Activated naive CD8-positive, alpha-beta T cell treated with anti-CD3 and anti-CD28 coated beads, Interleukin-2, amount 10 ng/mL, durations not matched to agents 7 days and 5 days (primary cell): Measurements from ENCODE around the gene LRP2. TPM values are rescaled to one million over a fixed set of nuclear protein-coding genes. Genes with fewer than 3 reads are reported as not detected.
A peak's percentile ranks its signal among the peaks of the same experiment; 100 is the strongest.

Experiments used
- ATAC-seq: fragments of 150-1000 bp; cut with Tn5 transposase; one replicate; pipeline ENCODE4 v1.10.0; 2021; ENCODE audit warnings: low read depth, moderate library complexity
- POLR2A ChIA-PET: fragments of 350-600 bp; sonication (Branson Sonifier 250); formaldehyde crosslinking; loops from one replicate; lab custom pipeline; 2021; ENCODE audit warnings: antibody characterized with exemption; lab: Charles Lee
- DNase-seq: peaks from one replicate; pipeline ENCODE4 v3.0.0; 2021
- H3K27ac Mint-ChIP-seq: one replicate; pipeline ENCODE4 v1.8.0; 2022; ENCODE audit warnings: mild to moderate bottlenecking, mixed read lengths
- H3K27me3 Mint-ChIP-seq: one replicate; pipeline ENCODE4 v1.8.0; 2022; ENCODE audit warnings: mild to moderate bottlenecking, moderate library complexity, mixed read lengths
- H3K36me3 Mint-ChIP-seq: one replicate; pipeline ENCODE4 v1.8.0; 2021; ENCODE audit warnings: mild to moderate bottlenecking, mixed read lengths
- H3K4me1 Mint-ChIP-seq: one replicate; pipeline ENCODE4 v1.8.0; 2021; ENCODE audit warnings: mixed read lengths
- H3K4me3 Mint-ChIP-seq: one replicate; pipeline ENCODE4 v1.8.0; 2022; ENCODE audit warnings: mild to moderate bottlenecking, moderate library complexity, mixed read lengths
- H3K9me3 Mint-ChIP-seq: one replicate; pipeline ENCODE4 v1.8.0; 2021; ENCODE audit warnings: mixed read lengths
- total RNA-seq, 2 experiments: library from RNA; stranded (reverse); gene quantifications; one replicate each; pipeline ENCODE4 v1.2.3, GENCODE V29; 2021

LRP2 gene
- total RNA-seq, 2 experiments from 2014 or later: 0.40 to 0.47 TPM

GRCh38 chr2:169363560-169364150 is 1.3 kb upstream of the LRP2 start:
- Mint-ChIP-seq H3K27ac (peak overlapping the region; percentile 62), H3K36me3 (no peaks in the 10 kb centered on the region), H3K4me1 (peaks cover 25% of the 10 kb centered on the region), H3K27me3 (peaks cover 42% of the 10 kb centered on the region), H3K9me3 (no peaks in the 10 kb centered on the region), H3K4me3 (peak overlapping the region; percentile 82)
- ATAC-seq: peak; percentile 53
- peak; percentile 67 for DNase-seq
- POLR2A ChIA-PET: no interaction called here

- no peak for ATAC-seq
- H3K4me3 Mint-ChIP-seq: peak overlapping the region; percentile 82
- POLR2A ChIA-PET: no interaction called here
- peak overlapping the region; percentile 2 for H3K27ac Mint-ChIP-seq
- no peak for DNase-seq
- H3K4me1 Mint-ChIP-seq: peaks cover 25% of the 10 kb centered on the region
- peaks cover 47% of the 10 kb centered on the region for H3K27me3 Mint-ChIP-seq
- no peaks in the 10 kb centered on the region for H3K9me3 Mint-ChIP-seq
- H3K36me3 Mint-ChIP-seq: no peaks in the 10 kb centered on the region
Observed at GRCh38 chr2:169362894-169363559, 693 bp upstream of the LRP2 start.

GRCh38 chr2:169361706-169362117 is 622 bp downstream of the LRP2 start:
- DNase-seq (peak; percentile 48), ATAC-seq (no peak)
- Mint-ChIP-seq H3K27ac (no peak overlapping the region), H3K4me1 (peaks cover 25% of the 10 kb centered on the region), H3K4me3 (peak overlapping the region; percentile 39), H3K9me3 (no peaks in the 10 kb centered on the region), H3K36me3 (no peaks in the 10 kb centered on the region), H3K27me3 (peaks cover 54% of the 10 kb centered on the region)
- POLR2A ChIA-PET: no interaction called here

GRCh38 chr2:169360984-169361705 is 1.2 kb downstream of the LRP2 start:
- DNase-seq (no peak), ATAC-seq (no peak)
- POLR2A ChIA-PET: no interaction called here
- H3K4me1 Mint-ChIP-seq: peaks cover 25% of the 10 kb centered on the region
- peak overlapping the region; percentile 39 for H3K4me3 Mint-ChIP-seq
- H3K27me3 Mint-ChIP-seq: peaks cover 60% of the 10 kb centered on the region
- H3K9me3 Mint-ChIP-seq: no peaks in the 10 kb centered on the region
- H3K36me3 Mint-ChIP-seq: no peaks in the 10 kb centered on the region
- no peak overlapping the region for H3K27ac Mint-ChIP-seq

GRCh38 chr2:169358016-169358415 is 4.3 kb downstream of the LRP2 start:
- Mint-ChIP-seq H3K4me3 (no peak overlapping the region), H3K27ac (no peak overlapping the region), H3K27me3 (peaks cover 62% of the 10 kb centered on the region), H3K9me3 (no peaks in the 10 kb centered on the region), H3K36me3 (no peaks in the 10 kb centered on the region), H3K4me1 (peaks cover 10% of the 10 kb centered on the region)
- POLR2A ChIA-PET: no interaction called here
- no peak for DNase-seq
- no peak for ATAC-seq

- Mint-ChIP-seq H3K4me3 (no peak overlapping the region), H3K4me1 (no peaks in the 10 kb centered on the region), H3K9me3 (no peaks in the 10 kb centered on the region), H3K36me3 (no peaks in the 10 kb centered on the region), H3K27ac (no peak overlapping the region), H3K27me3 (peaks cover 29% of the 10 kb centered on the region)
- POLR2A ChIA-PET: no interaction called here
- ATAC-seq (no peak), DNase-seq (no peak)
Observed at GRCh38 chr2:169354244-169354643, 8.1 kb downstream of the LRP2 start.

- ATAC-seq (no peak), DNase-seq (no peak)
- POLR2A ChIA-PET: no interaction called here
- no peaks in the 10 kb centered on the region for H3K36me3 Mint-ChIP-seq
- H3K4me1 Mint-ChIP-seq: no peaks in the 10 kb centered on the region
- H3K27me3 Mint-ChIP-seq: peaks cover 15% of the 10 kb centered on the region
- H3K27ac Mint-ChIP-seq: no peak overlapping the region
- no peak overlapping the region for H3K4me3 Mint-ChIP-seq
- H3K9me3 Mint-ChIP-seq: no peaks in the 10 kb centered on the region
Observed at GRCh38 chr2:169351725-169352124, 10.6 kb downstream of the LRP2 start.

GRCh38 chr2:169349535-169349934 is 12.8 kb downstream of the LRP2 start:
- H3K4me1 Mint-ChIP-seq: no peaks in the 10 kb centered on the region
- DNase-seq (no peak), ATAC-seq (no peak)
- H3K9me3 Mint-ChIP-seq: no peaks in the 10 kb centered on the region
- no peak overlapping the region for H3K4me3 Mint-ChIP-seq
- H3K27me3 Mint-ChIP-seq: peaks cover 9% of the 10 kb centered on the region
- no peak overlapping the region for H3K27ac Mint-ChIP-seq
- H3K36me3 Mint-ChIP-seq: no peaks in the 10 kb centered on the region
- POLR2A ChIA-PET: no interaction called here

- H3K27me3 Mint-ChIP-seq: peaks cover 9% of the 10 kb centered on the region
- no peak for ATAC-seq
- no peaks in the 10 kb centered on the region for H3K9me3 Mint-ChIP-seq
- DNase-seq: no peak
- no peak overlapping the region for H3K27ac Mint-ChIP-seq
- H3K4me1 Mint-ChIP-seq: no peaks in the 10 kb centered on the region
- no peak overlapping the region for H3K4me3 Mint-ChIP-seq
- POLR2A ChIA-PET: no interaction called here
- no peaks in the 10 kb centered on the region for H3K36me3 Mint-ChIP-seq
Observed at GRCh38 chr2:169348321-169349024, 13.9 kb downstream of the LRP2 start.

GRCh38 chr2:169345486-169346437 is 16.6 kb downstream of the LRP2 start:
- DNase-seq (no peak), ATAC-seq (no peak)
- H3K4me3 Mint-ChIP-seq: no peak overlapping the region
- peaks cover 17% of the 10 kb centered on the region for H3K27me3 Mint-ChIP-seq
- H3K36me3 Mint-ChIP-seq: no peaks in the 10 kb centered on the region
- POLR2A ChIA-PET: no interaction called here
- H3K9me3 Mint-ChIP-seq: no peaks in the 10 kb centered on the region
- H3K27ac Mint-ChIP-seq: no peak overlapping the region
- H3K4me1 Mint-ChIP-seq: no peaks in the 10 kb centered on the region

- POLR2A ChIA-PET: no interaction called here
- no peak overlapping the region for H3K4me3 Mint-ChIP-seq
- H3K27me3 Mint-ChIP-seq: peaks cover 20% of the 10 kb centered on the region
- H3K27ac Mint-ChIP-seq: no peak overlapping the region
- no peaks in the 10 kb centered on the region for H3K9me3 Mint-ChIP-seq
- no peaks in the 10 kb centered on the region for H3K36me3 Mint-ChIP-seq
- no peaks in the 10 kb centered on the region for H3K4me1 Mint-ChIP-seq
- DNase-seq: no peak
- ATAC-seq: no peak
Observed at GRCh38 chr2:169344736-169345485, 17.4 kb downstream of the LRP2 start.

GRCh38 chr2:169343202-169343601 is 19.1 kb downstream of the LRP2 start:
- DNase-seq (no peak), ATAC-seq (no peak)
- Mint-ChIP-seq H3K27me3 (peaks cover 33% of the 10 kb centered on the region), H3K9me3 (no peaks in the 10 kb centered on the region), H3K27ac (no peak overlapping the region), H3K4me3 (no peak overlapping the region), H3K4me1 (no peaks in the 10 kb centered on the region), H3K36me3 (no peaks in the 10 kb centered on the region)
- POLR2A ChIA-PET: no interaction called here
